Measurements from ENCODE around the gene COMMD3. TPM values are rescaled to one million over a fixed set of nuclear protein-coding genes. Genes with fewer than 3 reads are reported as not detected.

Gene COMMD3
- total and polyA plus RNA-seq, 9 of the 15 experiments (the other 6 are each of a cell fraction or from before 2014, with no cell fraction given): 50.7 to 217 (median 80.1) TPM

DNA sequence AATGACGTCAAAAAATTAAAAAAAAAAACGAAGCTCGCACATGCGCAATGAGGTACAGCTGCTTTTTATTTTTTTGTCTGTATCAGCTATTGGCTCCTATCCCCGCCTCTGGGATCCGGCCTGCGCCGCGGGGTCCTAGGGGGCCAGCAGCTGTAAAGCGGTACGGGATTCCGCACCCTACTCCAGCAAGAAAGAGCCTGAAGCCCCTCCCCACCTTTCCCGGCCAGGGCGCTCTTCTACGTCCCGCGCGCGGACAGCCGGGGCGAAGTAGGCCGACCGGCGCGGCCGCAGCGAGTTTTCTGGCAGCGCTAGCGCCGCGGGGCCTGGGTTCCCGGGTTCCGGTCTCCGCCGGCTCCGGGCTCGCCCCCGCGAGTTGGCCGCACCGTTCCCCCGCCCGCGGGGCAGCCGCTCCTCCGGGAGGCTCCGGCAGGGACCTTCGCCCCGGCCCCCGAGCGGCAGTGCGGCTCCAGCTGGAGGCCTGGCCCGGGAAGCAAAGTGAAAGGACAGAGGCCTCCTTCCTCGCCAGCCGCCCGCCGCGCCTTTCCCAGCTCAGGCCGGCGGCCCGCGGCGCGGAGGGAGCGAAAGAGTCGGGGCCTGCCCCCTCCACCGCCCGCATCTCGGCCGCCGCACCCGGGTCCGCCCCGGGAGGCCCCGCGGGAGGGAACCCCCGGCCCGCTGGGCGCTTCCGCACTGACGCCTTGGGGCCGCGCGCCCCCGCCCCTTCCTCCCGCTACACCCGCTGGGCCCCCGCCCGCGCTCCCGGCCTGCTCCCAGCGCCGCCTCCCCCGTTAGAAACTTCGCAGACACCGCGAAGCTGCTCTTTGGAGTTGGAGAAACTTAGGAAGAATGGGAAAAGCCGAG, 24.4 kb downstream of the COMMD3 start (continued):
- TF ChIP-seq, protein P1, sequence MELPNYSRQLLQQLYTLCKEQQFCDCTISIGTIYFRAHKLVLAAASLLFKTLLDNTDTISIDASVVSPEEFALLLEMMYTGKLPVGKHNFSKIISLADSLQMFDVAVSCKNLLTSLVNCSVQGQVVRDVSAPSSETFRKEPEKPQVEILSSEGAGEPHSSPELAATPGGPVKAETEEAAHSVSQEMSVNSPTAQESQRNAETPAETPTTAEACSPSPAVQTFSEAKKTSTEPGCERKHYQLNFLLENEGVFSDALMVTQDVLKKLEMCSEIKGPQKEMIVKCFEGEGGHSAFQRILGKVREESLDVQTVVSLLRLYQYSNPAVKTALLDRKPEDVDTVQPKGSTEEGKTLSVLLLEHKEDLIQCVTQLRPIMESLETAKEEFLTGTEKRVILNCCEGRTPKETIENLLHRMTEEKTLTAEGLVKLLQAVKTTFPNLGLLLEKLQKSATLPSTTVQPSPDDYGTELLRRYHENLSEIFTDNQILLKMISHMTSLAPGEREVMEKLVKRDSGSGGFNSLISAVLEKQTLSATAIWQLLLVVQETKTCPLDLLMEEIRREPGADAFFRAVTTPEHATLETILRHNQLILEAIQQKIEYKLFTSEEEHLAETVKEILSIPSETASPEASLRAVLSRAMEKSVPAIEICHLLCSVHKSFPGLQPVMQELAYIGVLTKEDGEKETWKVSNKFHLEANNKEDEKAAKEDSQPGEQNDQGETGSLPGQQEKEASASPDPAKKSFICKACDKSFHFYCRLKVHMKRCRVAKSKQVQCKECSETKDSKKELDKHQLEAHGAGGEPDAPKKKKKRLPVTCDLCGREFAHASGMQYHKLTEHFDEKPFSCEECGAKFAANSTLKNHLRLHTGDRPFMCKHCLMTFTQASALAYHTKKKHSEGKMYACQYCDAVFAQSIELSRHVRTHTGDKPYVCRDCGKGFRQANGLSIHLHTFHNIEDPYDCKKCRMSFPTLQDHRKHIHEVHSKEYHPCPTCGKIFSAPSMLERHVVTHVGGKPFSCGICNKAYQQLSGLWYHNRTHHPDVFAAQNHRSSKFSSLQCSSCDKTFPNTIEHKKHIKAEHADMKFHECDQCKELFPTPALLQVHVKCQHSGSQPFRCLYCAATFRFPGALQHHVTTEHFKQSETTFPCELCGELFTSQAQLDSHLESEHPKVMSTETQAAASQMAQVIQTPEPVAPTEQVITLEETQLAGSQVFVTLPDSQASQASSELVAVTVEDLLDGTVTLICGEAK (IDR thresholded peaks at IDR 0.05): no peak
- TF ChIP-seq, protein P1 (CRISPR knock-in tag; IDR thresholded peaks at IDR 0.05): no peak
- TF ChIP-seq ZFP91 (CRISPR knock-in tag; IDR thresholded peaks at IDR 0.05): 0 out of 2 replicates have a peak, but pooled peaks have one; percentile 2
- no peak for TF ChIP-seq ZNF253 (CRISPR knock-in tag; conservative IDR thresholded peaks at IDR 0.05)
- TF ChIP-seq TEAD1 (CRISPR knock-in tag; IDR thresholded peaks at IDR 0.05): no peak
- TF ChIP-seq IFI16 (CRISPR knock-in tag; IDR thresholded peaks at IDR 0.05): no peak
- no peak for TF ChIP-seq RNF2 (IDR thresholded peaks at IDR 0.05)
- peak; percentile 58 for TF ChIP-seq CBX1 (IDR thresholded peaks at IDR 0.05; ENCODE audit: low read depth)
- 0 out of 2 replicates have a peak, but pooled peaks have one; percentile 31 for TF ChIP-seq ZBTB33 (CRISPR knock-in tag; IDR thresholded peaks at IDR 0.05)
- TF ChIP-seq ZZZ3 (IDR thresholded peaks at IDR 0.05): no peak
- 0 out of 2 replicates have a peak, but pooled peaks have one; percentile 72 for TF ChIP-seq ZBTB12 (CRISPR knock-in tag; IDR thresholded peaks at IDR 0.05)

Data from K562 (cell line).